GM23338 (cell line): ENCODE results near the gene ROBO3. TPM values are rescaled to one million over a fixed set of nuclear protein-coding genes. Genes with fewer than 3 reads are reported as not detected.

Experiments used
- ATAC-seq: fragments of 200-7000 bp; cut with Tn5 transposase; 3 replicates; pipeline ENCODE4 v1.9.1; 2020
- DNase-seq: peaks from one replicate; pipeline ENCODE4 v3.0.0-alpha.2; 2015; ENCODE audit warnings: low spot score
- H2AFZ ChIP-seq: fragments of 200-600 bp; sonication (generic); 2 replicates; pipeline ENCODE4 v1.8.0; 2016; ENCODE audit warnings: antibody characterized with exemption, mild to moderate bottlenecking, moderate library complexity
- H3F3A ChIP-seq: fragments of 200-600 bp; sonication (generic); replicated peaks from 2 replicates; pipeline ENCODE4 v1.8.0; 2017; ENCODE audit warnings: antibody characterized with exemption, mixed run types, low read depth
- H3K27ac ChIP-seq: fragments of 200-600 bp; sonication (generic); 2 replicates; pipeline ENCODE4 v1.6.1; 2016; ENCODE audit warnings: low read depth
- H3K27me3 ChIP-seq: fragments of 200-600 bp; sonication (generic); 2 replicates; pipeline ENCODE4 v1.8.0; 2016; ENCODE audit warnings: mild to moderate bottlenecking, mixed run types, moderate library complexity; ENCODE audit not compliant: insufficient read depth
- H3K36me3 ChIP-seq: fragments of 200-600 bp; sonication (generic); 2 replicates; pipeline ENCODE4 v1.8.0; 2016; ENCODE audit warnings: mild to moderate bottlenecking; ENCODE audit not compliant: insufficient read depth
- H3K4me1 ChIP-seq: fragments of 200-600 bp; sonication (generic); 2 replicates; pipeline ENCODE4 v1.8.0; 2016; ENCODE audit warnings: mild to moderate bottlenecking, moderate library complexity; ENCODE audit not compliant: insufficient read depth
- H3K4me2 ChIP-seq: fragments of 200-600 bp; sonication (generic); 2 replicates; pipeline ENCODE4 v1.7.1; 2017; ENCODE audit warnings: mixed run types
- H3K4me3 ChIP-seq: fragments of 200-600 bp; sonication (generic); 2 replicates; pipeline ENCODE4 v1.6.1; 2016; ENCODE audit warnings: mixed run types
- H3K79me2 ChIP-seq: fragments of 200-600 bp; sonication (generic); replicated peaks from 2 replicates; pipeline ENCODE4 v1.8.0; 2017; ENCODE audit warnings: mild to moderate bottlenecking; ENCODE audit not compliant: insufficient read depth
- H3K9me2 ChIP-seq: fragments of 200-600 bp; sonication (generic); 2 replicates; pipeline ENCODE4 v1.8.0; 2017; ENCODE audit not compliant: insufficient read depth
- H4K20me1 ChIP-seq: fragments of 200-600 bp; sonication (generic); replicated peaks from 2 replicates; pipeline ENCODE4 v1.8.0; 2017; ENCODE audit warnings: mild to moderate bottlenecking; ENCODE audit not compliant: insufficient read depth
- H3K27ac Mint-ChIP-seq: 2 replicates; pipeline ENCODE4 v1.8.0; 2020; ENCODE audit warnings: inconsistent platforms, mild to moderate bottlenecking, moderate library complexity, mixed read lengths
- H3K27me3 Mint-ChIP-seq: 3 replicates; pipeline ENCODE4 v1.8.0; 2022; ENCODE audit warnings: low read depth, mild to moderate bottlenecking, moderate library complexity, mixed read lengths, inconsistent platforms; ENCODE audit not compliant: insufficient read depth, poor library complexity
- H3K36me3 Mint-ChIP-seq: 3 replicates; pipeline ENCODE4 v1.8.0; 2021; ENCODE audit warnings: low read depth, mild to moderate bottlenecking, inconsistent platforms, moderate library complexity, mixed read lengths
- H3K4me1 Mint-ChIP-seq: 3 replicates; pipeline ENCODE4 v1.8.0; 2020; ENCODE audit warnings: mild to moderate bottlenecking, inconsistent platforms, mixed read lengths
- H3K4me3 Mint-ChIP-seq: 3 replicates; pipeline ENCODE4 v1.8.0; 2021; ENCODE audit warnings: moderate library complexity, mild to moderate bottlenecking, inconsistent platforms, mixed read lengths
- H3K9me3 Mint-ChIP-seq: 3 replicates; pipeline ENCODE4 v1.8.0; 2020; ENCODE audit warnings: moderate library complexity, mild to moderate bottlenecking, inconsistent platforms, mixed read lengths
- CREB1 ChIP-seq: fragments of 250-450 bp; sonication (Bioruptor Pico); IDR thresholded peaks from 2 replicates; pipeline ENCODE4 v1.5.0; 2020; ENCODE audit warnings: low read depth, mild to moderate bottlenecking, moderate library complexity
- JUNB ChIP-seq: IDR thresholded peaks from one replicate; pipeline ENCODE4 v1.6.1; 2016; ENCODE audit warnings: antibody characterized with exemption; ENCODE audit not compliant: unreplicated experiment
- NANOG ChIP-seq: IDR thresholded peaks from 2 replicates; pipeline ENCODE4 v1.6.1; 2016; ENCODE audit warnings: antibody characterized with exemption, borderline replicate concordance
- POLR2AphosphoS5 ChIP-seq: IDR thresholded peaks from 2 replicates; pipeline ENCODE4 v1.6.1; 2016; ENCODE audit warnings: antibody characterized with exemption, low read depth
- STAT1 ChIP-seq: IDR thresholded peaks from one replicate; pipeline ENCODE4 v1.6.1; 2016; ENCODE audit warnings: antibody characterized with exemption; ENCODE audit not compliant: unreplicated experiment
- ZNF114 ChIP-seq: fragments of 250-450 bp; sonication (Bioruptor Pico); IDR thresholded peaks from 2 replicates; pipeline ENCODE4 v1.5.0; 2020; ENCODE audit warnings: mild to moderate bottlenecking, moderate library complexity
- ZNF331 ChIP-seq: fragments of 250-450 bp; sonication (Bioruptor Pico); IDR thresholded peaks from 2 replicates; pipeline ENCODE4 v1.5.0; 2020; ENCODE audit warnings: low read depth, mild to moderate bottlenecking, moderate library complexity
- polyA plus RNA-seq: library from polyadenylated mRNA; unstranded; fragments of >200 nt; fragmentation: Nextera tagmentation; extraction: Ambion mirVana; gene quantifications from 2 replicates; pipeline ENCODE4 v1.2.1, GENCODE V29; 2016
- total RNA-seq: library from RNA; depleted of rRNA; stranded (reverse); fragments of >200 nt; shearing (Covaris generic); gene quantifications from 2 replicates; pipeline ENCODE4 v1.2.3, GENCODE V29; 2014
- TF ChIP-seq, protein P1 (sequence below): fragments of 250-450 bp; sonication (Bioruptor Pico); IDR thresholded peaks from 2 replicates; pipeline ENCODE4 v1.5.0; 2020; ENCODE audit warnings: mild to moderate bottlenecking, moderate library complexity
- TF ChIP-seq, protein P2 (sequence below): IDR thresholded peaks from one replicate; pipeline ENCODE4 v1.6.1; 2018; ENCODE audit warnings: antibody characterized with exemption; ENCODE audit not compliant: unreplicated experiment
- TF ChIP-seq, protein P3 (sequence below), 2 experiments: fragments of 200-600 bp in 1 of 2; sonication (generic) in 1 of 2; conservative IDR thresholded peaks; 2 replicates each; pipeline versions ENCODE4 v1.5.1 to v1.6.1; 2016 to 2017; ENCODE audit warnings: antibody characterized with exemption in 2 of 2, low read depth in 2 of 2, mild to moderate bottlenecking in 2 of 2, moderate library complexity in 1 of 2

The ROBO3 gene
- total and polyA plus RNA-seq, 2 experiments from 2014 or later = 17.0 to 21.4 TPM

DNA sequence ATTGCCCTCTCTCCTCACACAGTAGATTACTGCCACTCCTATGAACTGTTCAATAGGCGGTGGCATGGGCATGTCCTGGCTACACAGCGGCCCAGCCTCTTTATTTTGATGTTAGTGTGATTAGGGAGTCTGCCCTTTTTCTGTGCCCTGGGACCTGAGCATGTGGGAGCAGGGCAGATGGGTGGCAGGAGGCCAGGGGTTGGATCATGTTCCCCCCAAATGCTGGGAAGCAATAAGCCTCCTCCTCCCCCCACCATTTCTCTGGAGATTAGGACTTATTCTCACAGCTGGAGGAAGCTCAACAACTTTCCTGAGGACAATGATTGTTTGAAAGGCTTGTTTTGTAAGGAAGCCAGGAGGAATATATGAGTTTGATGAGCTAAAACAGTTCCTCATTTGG lies 54.7 kb downstream of the ROBO3 start:
- Mint-ChIP-seq H3K27ac (no peak overlapping the region), H3K27me3 (peaks cover 52% of the 10 kb centered on the region), H3K36me3 (no peaks in the 10 kb centered on the region; the same call in 1 of the 3 replicates), H3K9me3 (peaks cover 19% of the 10 kb centered on the region), H3K4me3 (peak overlapping the region; percentile 25; the same call in 1 of the 3 replicates), H3K4me1 (peaks cover 3% of the 10 kb centered on the region; the same call in 1 of the 3 replicates)
- H3K9me2 ChIP-seq = peaks cover 12% of the 10 kb centered on the region; the same call in 1 of the 2 replicates
- H3K79me2 ChIP-seq = no peaks in the 10 kb centered on the region
- no peak overlapping the region for H3K27ac ChIP-seq
- 0 out of 2 replicates have a peak, but pooled peaks cover 3% of the 10 kb centered on the region for H3F3A ChIP-seq
- H3K4me2 ChIP-seq = no peak overlapping the region
- no peaks in the 10 kb centered on the region for H3K36me3 ChIP-seq
- DNase-seq (no peak), ATAC-seq (no peak)
- TF ChIP-seq NANOG (no peak), ZNF114 (CRISPR knock-in tag) (no peak), ZNF331 (CRISPR knock-in tag) (no peak), STAT1 (no peak), JUNB (no peak), POLR2AphosphoS5 (no peak), CREB1 (CRISPR knock-in tag) (no peak)
- TF ChIP-seq, protein P1, sequence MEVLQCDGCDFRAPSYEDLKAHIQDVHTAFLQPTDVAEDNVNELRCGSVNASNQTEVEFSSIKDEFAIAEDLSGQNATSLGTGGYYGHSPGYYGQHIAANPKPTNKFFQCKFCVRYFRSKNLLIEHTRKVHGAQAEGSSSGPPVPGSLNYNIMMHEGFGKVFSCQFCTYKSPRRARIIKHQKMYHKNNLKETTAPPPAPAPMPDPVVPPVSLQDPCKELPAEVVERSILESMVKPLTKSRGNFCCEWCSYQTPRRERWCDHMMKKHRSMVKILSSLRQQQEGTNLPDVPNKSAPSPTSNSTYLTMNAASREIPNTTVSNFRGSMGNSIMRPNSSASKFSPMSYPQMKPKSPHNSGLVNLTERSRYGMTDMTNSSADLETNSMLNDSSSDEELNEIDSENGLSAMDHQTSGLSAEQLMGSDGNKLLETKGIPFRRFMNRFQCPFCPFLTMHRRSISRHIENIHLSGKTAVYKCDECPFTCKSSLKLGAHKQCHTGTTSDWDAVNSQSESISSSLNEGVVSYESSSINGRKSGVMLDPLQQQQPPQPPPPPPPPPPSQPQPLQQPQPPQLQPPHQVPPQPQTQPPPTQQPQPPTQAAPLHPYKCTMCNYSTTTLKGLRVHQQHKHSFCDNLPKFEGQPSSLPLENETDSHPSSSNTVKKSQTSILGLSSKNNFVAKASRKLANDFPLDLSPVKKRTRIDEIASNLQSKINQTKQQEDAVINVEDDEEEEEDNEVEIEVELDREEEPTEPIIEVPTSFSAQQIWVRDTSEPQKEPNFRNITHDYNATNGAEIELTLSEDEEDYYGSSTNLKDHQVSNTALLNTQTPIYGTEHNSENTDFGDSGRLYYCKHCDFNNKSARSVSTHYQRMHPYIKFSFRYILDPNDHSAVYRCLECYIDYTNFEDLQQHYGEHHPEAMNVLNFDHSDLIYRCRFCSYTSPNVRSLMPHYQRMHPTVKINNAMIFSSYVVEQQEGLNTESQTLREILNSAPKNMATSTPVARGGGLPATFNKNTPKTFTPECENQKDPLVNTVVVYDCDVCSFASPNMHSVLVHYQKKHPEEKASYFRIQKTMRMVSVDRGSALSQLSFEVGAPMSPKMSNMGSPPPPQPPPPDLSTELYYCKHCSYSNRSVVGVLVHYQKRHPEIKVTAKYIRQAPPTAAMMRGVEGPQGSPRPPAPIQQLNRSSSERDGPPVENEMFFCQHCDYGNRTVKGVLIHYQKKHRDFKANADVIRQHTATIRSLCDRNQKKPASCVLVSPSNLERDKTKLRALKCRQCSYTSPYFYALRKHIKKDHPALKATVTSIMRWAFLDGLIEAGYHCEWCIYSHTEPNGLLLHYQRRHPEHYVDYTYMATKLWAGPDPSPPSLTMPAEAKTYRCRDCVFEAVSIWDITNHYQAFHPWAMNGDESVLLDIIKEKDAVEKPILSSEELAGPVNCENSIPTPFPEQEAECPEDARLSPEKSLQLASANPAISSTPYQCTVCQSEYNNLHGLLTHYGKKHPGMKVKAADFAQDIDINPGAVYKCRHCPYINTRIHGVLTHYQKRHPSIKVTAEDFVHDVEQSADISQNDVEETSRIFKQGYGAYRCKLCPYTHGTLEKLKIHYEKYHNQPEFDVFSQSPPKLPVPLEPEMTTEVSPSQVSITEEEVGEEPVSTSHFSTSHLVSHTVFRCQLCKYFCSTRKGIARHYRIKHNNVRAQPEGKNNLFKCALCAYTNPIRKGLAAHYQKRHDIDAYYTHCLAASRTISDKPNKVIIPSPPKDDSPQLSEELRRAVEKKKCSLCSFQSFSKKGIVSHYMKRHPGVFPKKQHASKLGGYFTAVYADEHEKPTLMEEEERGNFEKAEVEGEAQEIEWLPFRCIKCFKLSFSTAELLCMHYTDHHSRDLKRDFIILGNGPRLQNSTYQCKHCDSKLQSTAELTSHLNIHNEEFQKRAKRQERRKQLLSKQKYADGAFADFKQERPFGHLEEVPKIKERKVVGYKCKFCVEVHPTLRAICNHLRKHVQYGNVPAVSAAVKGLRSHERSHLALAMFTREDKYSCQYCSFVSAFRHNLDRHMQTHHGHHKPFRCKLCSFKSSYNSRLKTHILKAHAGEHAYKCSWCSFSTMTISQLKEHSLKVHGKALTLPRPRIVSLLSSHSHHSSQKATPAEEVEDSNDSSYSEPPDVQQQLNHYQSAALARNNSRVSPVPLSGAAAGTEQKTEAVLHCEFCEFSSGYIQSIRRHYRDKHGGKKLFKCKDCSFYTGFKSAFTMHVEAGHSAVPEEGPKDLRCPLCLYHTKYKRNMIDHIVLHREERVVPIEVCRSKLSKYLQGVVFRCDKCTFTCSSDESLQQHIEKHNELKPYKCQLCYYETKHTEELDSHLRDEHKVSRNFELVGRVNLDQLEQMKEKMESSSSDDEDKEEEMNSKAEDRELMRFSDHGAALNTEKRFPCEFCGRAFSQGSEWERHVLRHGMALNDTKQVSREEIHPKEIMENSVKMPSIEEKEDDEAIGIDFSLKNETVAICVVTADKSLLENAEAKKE (CRISPR knock-in tag) = no peak
- TF ChIP-seq, protein P2, sequence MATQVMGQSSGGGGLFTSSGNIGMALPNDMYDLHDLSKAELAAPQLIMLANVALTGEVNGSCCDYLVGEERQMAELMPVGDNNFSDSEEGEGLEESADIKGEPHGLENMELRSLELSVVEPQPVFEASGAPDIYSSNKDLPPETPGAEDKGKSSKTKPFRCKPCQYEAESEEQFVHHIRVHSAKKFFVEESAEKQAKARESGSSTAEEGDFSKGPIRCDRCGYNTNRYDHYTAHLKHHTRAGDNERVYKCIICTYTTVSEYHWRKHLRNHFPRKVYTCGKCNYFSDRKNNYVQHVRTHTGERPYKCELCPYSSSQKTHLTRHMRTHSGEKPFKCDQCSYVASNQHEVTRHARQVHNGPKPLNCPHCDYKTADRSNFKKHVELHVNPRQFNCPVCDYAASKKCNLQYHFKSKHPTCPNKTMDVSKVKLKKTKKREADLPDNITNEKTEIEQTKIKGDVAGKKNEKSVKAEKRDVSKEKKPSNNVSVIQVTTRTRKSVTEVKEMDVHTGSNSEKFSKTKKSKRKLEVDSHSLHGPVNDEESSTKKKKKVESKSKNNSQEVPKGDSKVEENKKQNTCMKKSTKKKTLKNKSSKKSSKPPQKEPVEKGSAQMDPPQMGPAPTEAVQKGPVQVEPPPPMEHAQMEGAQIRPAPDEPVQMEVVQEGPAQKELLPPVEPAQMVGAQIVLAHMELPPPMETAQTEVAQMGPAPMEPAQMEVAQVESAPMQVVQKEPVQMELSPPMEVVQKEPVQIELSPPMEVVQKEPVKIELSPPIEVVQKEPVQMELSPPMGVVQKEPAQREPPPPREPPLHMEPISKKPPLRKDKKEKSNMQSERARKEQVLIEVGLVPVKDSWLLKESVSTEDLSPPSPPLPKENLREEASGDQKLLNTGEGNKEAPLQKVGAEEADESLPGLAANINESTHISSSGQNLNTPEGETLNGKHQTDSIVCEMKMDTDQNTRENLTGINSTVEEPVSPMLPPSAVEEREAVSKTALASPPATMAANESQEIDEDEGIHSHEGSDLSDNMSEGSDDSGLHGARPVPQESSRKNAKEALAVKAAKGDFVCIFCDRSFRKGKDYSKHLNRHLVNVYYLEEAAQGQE = no peak
- TF ChIP-seq, protein P3, sequence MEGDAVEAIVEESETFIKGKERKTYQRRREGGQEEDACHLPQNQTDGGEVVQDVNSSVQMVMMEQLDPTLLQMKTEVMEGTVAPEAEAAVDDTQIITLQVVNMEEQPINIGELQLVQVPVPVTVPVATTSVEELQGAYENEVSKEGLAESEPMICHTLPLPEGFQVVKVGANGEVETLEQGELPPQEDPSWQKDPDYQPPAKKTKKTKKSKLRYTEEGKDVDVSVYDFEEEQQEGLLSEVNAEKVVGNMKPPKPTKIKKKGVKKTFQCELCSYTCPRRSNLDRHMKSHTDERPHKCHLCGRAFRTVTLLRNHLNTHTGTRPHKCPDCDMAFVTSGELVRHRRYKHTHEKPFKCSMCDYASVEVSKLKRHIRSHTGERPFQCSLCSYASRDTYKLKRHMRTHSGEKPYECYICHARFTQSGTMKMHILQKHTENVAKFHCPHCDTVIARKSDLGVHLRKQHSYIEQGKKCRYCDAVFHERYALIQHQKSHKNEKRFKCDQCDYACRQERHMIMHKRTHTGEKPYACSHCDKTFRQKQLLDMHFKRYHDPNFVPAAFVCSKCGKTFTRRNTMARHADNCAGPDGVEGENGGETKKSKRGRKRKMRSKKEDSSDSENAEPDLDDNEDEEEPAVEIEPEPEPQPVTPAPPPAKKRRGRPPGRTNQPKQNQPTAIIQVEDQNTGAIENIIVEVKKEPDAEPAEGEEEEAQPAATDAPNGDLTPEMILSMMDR (conservative IDR thresholded peaks at IDR 0.05; ENCODE audit: low read depth in 2 of 2) = no peak
- peaks cover 69% of the 10 kb centered on the region for H3K27me3 ChIP-seq
- H3K4me1 ChIP-seq = no peaks in the 10 kb centered on the region
- no peaks in the 10 kb centered on the region for H4K20me1 ChIP-seq
- no peak overlapping the region for H2AFZ ChIP-seq
- H3K4me3 ChIP-seq = no peak overlapping the region
